ENCODE results near the gene NTRK3. TPM values are rescaled to one million over a fixed set of nuclear protein-coding genes. Genes with fewer than 3 reads are reported as not detected.

Gene NTRK3
- total RNA-seq, 1 experiment from 2014 or later = not detected

- Mint-ChIP-seq H3K36me3 (ENCODE audit: insufficient read depth, unreplicated experiment) (no peaks in the 10 kb centered on the region), H3K27me3 (ENCODE audit: unreplicated experiment) (no peaks in the 10 kb centered on the region), H3K4me3 (ENCODE audit: low read depth, unreplicated experiment) (no peak overlapping the region), H3K4me1 (ENCODE audit: low read depth, unreplicated experiment) (no peaks in the 10 kb centered on the region), H3K9me3 (ENCODE audit: low read depth, unreplicated experiment) (peaks cover 4% of the 10 kb centered on the region), H3K27ac (ENCODE audit: unreplicated experiment) (no peak overlapping the region)
- no peak for TF ChIP-seq CTCF (IDR thresholded peaks at IDR 0.05; ENCODE audit: unreplicated experiment)
- DNase-seq = no peak
- CTCF ChIA-PET = interaction anchor here (0.5 kb wide), 1 partner anchor 213 kb away, joined by 3 read pairs; no protein-coding TSS in a partner anchor
- BruUV-seq (replicated peaks) = no TSS peak
- intact Hi-C loops (cut with micrococcal nuclease; ENCODE audit: unreplicated experiment) = no loop called here
These were observed 241.9 kb downstream of the NTRK3 start for GRCh38 chr15:88014454-88015160.

GRCh38 chr15:88013111-88013510, 243.4 kb downstream of the NTRK3 start:
- BruUV-seq (replicated peaks) = no TSS peak
- Mint-ChIP-seq H3K27ac (ENCODE audit: unreplicated experiment) (no peak overlapping the region), H3K9me3 (ENCODE audit: low read depth, unreplicated experiment) (peaks cover 8% of the 10 kb centered on the region), H3K36me3 (ENCODE audit: insufficient read depth, unreplicated experiment) (no peaks in the 10 kb centered on the region), H3K27me3 (ENCODE audit: unreplicated experiment) (no peaks in the 10 kb centered on the region), H3K4me1 (ENCODE audit: low read depth, unreplicated experiment) (no peaks in the 10 kb centered on the region), H3K4me3 (ENCODE audit: low read depth, unreplicated experiment) (no peak overlapping the region)
- CTCF ChIA-PET = no interaction called here
- intact Hi-C loops (cut with micrococcal nuclease; ENCODE audit: unreplicated experiment) = no loop called here
- no peak for DNase-seq
- TF ChIP-seq CTCF (IDR thresholded peaks at IDR 0.05; ENCODE audit: unreplicated experiment) = no peak

- Mint-ChIP-seq H3K27me3 (ENCODE audit: unreplicated experiment) (no peaks in the 10 kb centered on the region), H3K9me3 (ENCODE audit: low read depth, unreplicated experiment) (peaks cover 8% of the 10 kb centered on the region), H3K36me3 (ENCODE audit: insufficient read depth, unreplicated experiment) (no peaks in the 10 kb centered on the region), H3K4me1 (ENCODE audit: low read depth, unreplicated experiment) (no peaks in the 10 kb centered on the region), H3K4me3 (ENCODE audit: low read depth, unreplicated experiment) (no peak overlapping the region), H3K27ac (ENCODE audit: unreplicated experiment) (no peak overlapping the region)
- TF ChIP-seq CTCF (IDR thresholded peaks at IDR 0.05; ENCODE audit: unreplicated experiment) = no peak
- BruUV-seq (replicated peaks) = no TSS peak
- intact Hi-C loops (cut with micrococcal nuclease; ENCODE audit: unreplicated experiment) = no loop called here
- CTCF ChIA-PET = no interaction called here
- no peak for DNase-seq
These were observed 243.9 kb downstream of the NTRK3 start for GRCh38 chr15:88012688-88013087.

GRCh38 chr15:88012233-88012632, 244.3 kb downstream of the NTRK3 start:
- no peak for TF ChIP-seq CTCF (IDR thresholded peaks at IDR 0.05; ENCODE audit: unreplicated experiment)
- H3K27ac Mint-ChIP-seq (ENCODE audit: unreplicated experiment) = no peak overlapping the region
- H3K36me3 Mint-ChIP-seq (ENCODE audit: insufficient read depth, unreplicated experiment) = no peaks in the 10 kb centered on the region
- intact Hi-C loops (cut with micrococcal nuclease; ENCODE audit: unreplicated experiment) = no loop called here
- no peaks in the 10 kb centered on the region for H3K4me1 Mint-ChIP-seq (ENCODE audit: low read depth, unreplicated experiment)
- CTCF ChIA-PET = no interaction called here
- no peaks in the 10 kb centered on the region for H3K27me3 Mint-ChIP-seq (ENCODE audit: unreplicated experiment)
- peaks cover 8% of the 10 kb centered on the region for H3K9me3 Mint-ChIP-seq (ENCODE audit: low read depth, unreplicated experiment)
- no peak overlapping the region for H3K4me3 Mint-ChIP-seq (ENCODE audit: low read depth, unreplicated experiment)
- no peak for DNase-seq
- no TSS peak for BruUV-seq (replicated peaks)
